Activated naive CD4-positive, alpha-beta T cell treated with anti-CD3 and anti-CD28 coated beads, Interleukin-2, amount 50 U/mL, for 72 hours (primary cell): Measurements from ENCODE around the gene EEF1AKMT2. TPM values are rescaled to one million over a fixed set of nuclear protein-coding genes. Genes with fewer than 3 reads are reported as not detected.

Experiments used
- ATAC-seq, 2 donors: fragments of 150-1000 bp; cut with Tn5 transposase; 2 replicates each; pipeline ENCODE4 v1.10.0; 2021; ENCODE audit warnings: mild to moderate bottlenecking in 2 of 2, moderate library complexity in 2 of 2
- DNase-seq, 2 donors: peaks; one replicate each; pipeline ENCODE4 v3.0.0; 2021 to 2022; ENCODE audit warnings: low spot score in 2 of 2
- H3K27ac Mint-ChIP-seq, 2 donors: one replicate each; pipeline ENCODE4 v1.8.0; 2022; ENCODE audit warnings: mild to moderate bottlenecking in 2 of 2, mixed read lengths in 2 of 2
- H3K36me3 Mint-ChIP-seq, 2 donors: one replicate each; pipeline ENCODE4 v1.8.0; 2022; ENCODE audit warnings: mixed read lengths in 2 of 2
- H3K9me3 Mint-ChIP-seq, 2 donors: one replicate each; pipeline ENCODE4 v1.8.0; 2022; ENCODE audit warnings: mixed read lengths in 2 of 2
- total RNA-seq, 2 donors: library from RNA; stranded (reverse); gene quantifications; one replicate each; pipeline ENCODE4 v1.2.3, GENCODE V29; 2022

Gene EEF1AKMT2
- total RNA-seq, 2 donors from 2014 or later, result 1.1 to 27.7 TPM

- Mint-ChIP-seq H3K9me3 (no peaks in the 10 kb centered on the region), H3K36me3 (peaks cover 13 to 14% of the 10 kb centered on the region in 2 donors), H3K27ac (peak overlapping the region; percentile 60 to 66)
- no peak for DNase-seq
- ATAC-seq, result no peak
These were observed 49.1 kb downstream of the EEF1AKMT2 start for GRCh38 chr10:124742413-124743190.

DNA sequence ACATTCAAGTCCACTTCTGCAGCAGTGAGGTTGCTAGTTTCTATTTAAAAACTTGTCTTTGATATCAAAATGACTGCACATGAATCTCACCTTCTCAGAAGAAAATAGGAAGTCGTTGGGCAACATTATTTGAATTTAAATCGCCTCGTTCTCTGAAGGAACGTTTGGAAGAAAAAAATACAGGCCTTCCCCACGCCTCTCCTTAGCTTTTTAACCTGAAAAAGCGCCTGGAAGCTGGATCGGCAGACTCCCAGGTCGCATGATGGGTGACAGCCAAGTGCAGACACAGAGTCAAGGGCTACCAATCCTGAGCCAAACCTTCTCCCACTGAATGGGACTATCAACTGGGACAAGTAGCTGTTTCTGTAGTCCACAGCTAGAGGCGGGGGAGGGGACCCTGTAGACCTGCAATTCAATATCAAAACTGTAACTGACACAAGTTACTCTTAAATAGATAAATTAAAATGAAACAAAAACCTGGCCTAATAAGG is 49.7 kb downstream of the EEF1AKMT2 start:
- Mint-ChIP-seq H3K27ac (no peak overlapping the region), H3K9me3 (no peaks in the 10 kb centered on the region), H3K36me3 (peaks cover 13 to 14% of the 10 kb centered on the region in 2 donors)
- ATAC-seq, result no peak
- DNase-seq, result no peak

DNA sequence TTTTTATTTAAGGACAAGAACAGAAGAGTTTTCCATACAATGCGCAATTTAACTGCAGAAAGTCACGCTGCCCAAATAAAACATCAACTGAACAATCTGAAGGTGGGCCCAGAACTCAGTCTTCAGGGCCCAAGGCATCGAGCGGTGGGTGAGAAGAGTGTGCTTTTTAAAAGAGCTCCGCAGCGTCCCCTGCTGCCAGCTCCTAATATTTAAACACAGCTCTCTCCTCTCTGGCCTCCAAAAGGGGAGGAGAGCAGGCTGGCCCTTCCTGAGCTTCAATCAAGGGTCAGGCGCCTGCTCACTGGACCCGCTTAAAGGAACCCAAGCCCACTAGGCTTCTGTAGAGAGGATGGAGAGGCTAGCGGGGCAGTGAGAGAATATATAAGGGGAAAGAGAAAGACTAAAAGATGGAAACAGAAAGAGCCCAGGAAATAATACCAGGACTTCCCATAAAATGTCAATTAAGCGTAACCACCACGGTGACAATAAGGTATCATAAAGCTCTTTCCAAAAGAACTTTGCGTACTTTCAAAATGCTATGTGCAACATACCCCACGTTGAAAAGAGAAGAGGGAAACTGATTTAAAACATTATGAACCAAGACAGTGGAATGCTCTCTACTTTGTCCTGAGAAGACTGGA is 50.3 kb downstream of the EEF1AKMT2 start:
- H3K9me3 Mint-ChIP-seq, result no peaks in the 10 kb centered on the region
- H3K36me3 Mint-ChIP-seq, result peaks cover 13 to 14% of the 10 kb centered on the region in 2 donors
- DNase-seq, result peak in 1 of 2 donors; percentile 72
- peak overlapping the region in 1 of 2 donors; percentile 25 for H3K27ac Mint-ChIP-seq
- peak; percentile 51 to 71 for ATAC-seq

DNA sequence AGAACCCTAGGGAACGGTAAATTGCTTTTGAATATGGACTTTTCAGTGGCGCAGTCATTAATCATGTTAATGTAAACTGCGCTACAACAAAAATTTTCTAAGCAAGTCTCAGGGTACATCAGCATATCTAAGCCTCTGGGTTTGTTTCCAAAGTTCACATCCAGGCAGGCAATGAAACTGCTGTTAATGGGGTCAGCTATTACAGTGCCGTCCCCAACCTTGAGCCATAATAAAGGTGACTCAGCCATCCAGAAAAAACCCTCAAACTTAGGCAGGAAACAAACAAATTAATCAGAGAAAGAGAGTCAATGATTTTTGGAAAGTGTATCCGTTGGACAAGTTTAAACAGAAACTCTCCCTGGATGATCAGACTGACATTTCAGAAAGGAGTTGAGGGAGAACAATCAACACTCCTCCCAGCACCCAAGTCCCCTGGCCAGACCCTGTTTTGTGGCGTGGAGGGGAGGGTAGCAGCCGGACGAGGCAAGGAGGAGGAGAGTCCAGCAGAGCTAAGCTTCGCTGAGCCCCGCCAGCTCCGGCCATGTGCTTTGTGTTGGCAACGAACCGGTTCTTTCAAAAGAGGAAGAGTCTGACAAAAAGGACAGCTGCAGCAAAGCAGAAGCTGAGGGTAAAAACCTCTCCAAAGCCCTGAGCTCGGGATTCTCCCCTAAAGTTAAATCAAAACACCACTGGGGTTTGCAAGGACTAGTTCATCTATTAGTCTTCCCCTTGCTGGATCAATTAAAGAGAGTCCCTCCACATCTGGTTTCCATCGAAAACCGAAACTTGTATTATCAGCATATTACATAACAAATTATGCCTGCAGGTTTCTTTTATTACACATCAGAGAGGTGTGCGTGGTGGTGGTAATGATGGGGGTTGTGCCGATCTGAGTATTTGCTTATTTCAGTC is 51.1 kb downstream of the EEF1AKMT2 start:
- peak overlapping the region in 1 of 2 donors; percentile 25 for H3K27ac Mint-ChIP-seq
- H3K36me3 Mint-ChIP-seq, result peaks cover 13 to 14% of the 10 kb centered on the region in 2 donors
- ATAC-seq (peak; percentile 18 to 33), DNase-seq (no peak)
- no peaks in the 10 kb centered on the region for H3K9me3 Mint-ChIP-seq

- Mint-ChIP-seq H3K9me3 (no peaks in the 10 kb centered on the region), H3K36me3 (peaks cover 13 to 14% of the 10 kb centered on the region in 2 donors), H3K27ac (peak overlapping the region in 1 of 2 donors; percentile 25)
- ATAC-seq (no peak), DNase-seq (no peak)
These were observed 51.7 kb downstream of the EEF1AKMT2 start for GRCh38 chr10:124739986-124740368.

- peak overlapping the region in 1 of 2 donors; percentile 25 for H3K27ac Mint-ChIP-seq
These were observed 52.4 kb downstream of the EEF1AKMT2 start for GRCh38 chr10:124739119-124739921.

DNA sequence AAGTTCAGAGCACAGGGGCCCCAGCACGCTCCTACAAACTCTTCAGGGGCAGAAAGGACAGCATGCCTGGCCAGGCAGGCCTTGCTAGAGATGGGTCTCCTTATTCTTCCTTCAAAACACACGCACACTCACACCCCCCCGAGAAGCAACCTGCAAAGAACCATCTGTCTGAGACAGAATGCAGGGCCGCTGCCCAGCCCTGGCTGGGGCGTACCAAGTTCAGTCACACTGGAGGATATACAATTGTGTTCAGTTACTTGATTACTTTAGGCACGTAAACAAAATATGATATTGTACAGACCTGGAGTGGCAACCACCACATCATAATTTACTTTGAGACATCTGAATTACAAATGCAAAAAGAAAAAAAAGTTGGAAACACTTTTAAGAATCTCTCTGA is 53.2 kb downstream of the EEF1AKMT2 start:
- H3K36me3 Mint-ChIP-seq, result peaks cover 9 to 14% of the 10 kb centered on the region in 2 donors
- no peak overlapping the region for H3K27ac Mint-ChIP-seq
- no peak for ATAC-seq
- DNase-seq, result no peak
- no peaks in the 10 kb centered on the region for H3K9me3 Mint-ChIP-seq

More at GRCh38 chr10:124739119-124739921, 52.4 kb downstream of the EEF1AKMT2 start:
- no peak for ATAC-seq
- DNase-seq, result no peak
- Mint-ChIP-seq H3K36me3 (peaks cover 13 to 14% of the 10 kb centered on the region in 2 donors), H3K9me3 (no peaks in the 10 kb centered on the region)

DNA sequence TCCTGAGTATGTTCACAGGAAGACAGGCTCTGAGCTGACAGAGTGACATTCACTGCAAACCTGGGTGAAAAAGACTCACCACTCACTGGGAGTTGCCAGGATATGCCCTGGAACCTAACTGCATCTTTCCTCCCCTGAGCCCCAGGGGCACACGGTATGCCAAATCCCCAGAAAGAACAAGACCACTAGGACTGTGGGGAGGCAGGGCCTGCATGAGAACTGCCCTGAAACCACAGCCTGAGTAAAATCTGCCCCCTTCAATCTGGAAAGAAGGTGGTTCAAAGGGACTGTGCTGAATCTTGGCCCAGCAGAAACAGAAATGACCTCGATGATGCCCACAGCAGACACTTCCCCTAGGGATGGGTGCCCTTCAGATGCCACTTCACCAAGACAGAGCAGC is 54.0 kb downstream of the EEF1AKMT2 start:
- DNase-seq (no peak), ATAC-seq (no peak)
- Mint-ChIP-seq H3K36me3 (peaks cover 8 to 14% of the 10 kb centered on the region in 2 donors), H3K27ac (no peak overlapping the region), H3K9me3 (no peaks in the 10 kb centered on the region)

DNA sequence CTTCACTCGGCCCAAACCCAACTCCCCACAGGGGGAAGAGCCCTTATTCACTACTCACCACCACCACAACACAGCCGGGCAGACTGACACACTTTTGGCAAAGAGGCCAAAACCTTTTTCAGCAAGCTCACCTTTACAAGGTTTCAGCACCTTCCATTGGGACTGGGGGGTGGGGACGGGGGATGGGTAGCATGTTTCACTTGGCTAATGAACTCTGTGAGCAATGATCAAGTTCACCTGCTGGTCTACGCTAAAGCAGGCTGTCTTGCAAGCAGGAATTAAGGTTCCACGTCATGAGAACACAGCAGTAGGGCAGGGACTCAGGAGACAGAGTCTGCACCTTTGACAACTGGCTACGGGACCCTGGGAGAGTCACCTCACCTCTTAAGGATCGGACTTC is 54.5 kb downstream of the EEF1AKMT2 start:
- ATAC-seq (no peak), DNase-seq (no peak)
- H3K9me3 Mint-ChIP-seq, result no peaks in the 10 kb centered on the region
- H3K36me3 Mint-ChIP-seq, result peaks cover 8 to 14% of the 10 kb centered on the region in 2 donors
- no peak overlapping the region for H3K27ac Mint-ChIP-seq

GRCh38 chr10:124736491-124737136 is 55.1 kb downstream of the EEF1AKMT2 start:
- H3K36me3 Mint-ChIP-seq, result peaks cover 8 to 14% of the 10 kb centered on the region in 2 donors
- H3K9me3 Mint-ChIP-seq, result no peaks in the 10 kb centered on the region
- no peak for DNase-seq
- no peak for ATAC-seq
- H3K27ac Mint-ChIP-seq, result no peak overlapping the region

GRCh38 chr10:124735491-124736286 is 56.0 kb downstream of the EEF1AKMT2 start:
- Mint-ChIP-seq H3K36me3 (peaks cover 8 to 14% of the 10 kb centered on the region in 2 donors), H3K27ac (no peak overlapping the region), H3K9me3 (no peaks in the 10 kb centered on the region)
- ATAC-seq, result no peak
- no peak for DNase-seq

DNA sequence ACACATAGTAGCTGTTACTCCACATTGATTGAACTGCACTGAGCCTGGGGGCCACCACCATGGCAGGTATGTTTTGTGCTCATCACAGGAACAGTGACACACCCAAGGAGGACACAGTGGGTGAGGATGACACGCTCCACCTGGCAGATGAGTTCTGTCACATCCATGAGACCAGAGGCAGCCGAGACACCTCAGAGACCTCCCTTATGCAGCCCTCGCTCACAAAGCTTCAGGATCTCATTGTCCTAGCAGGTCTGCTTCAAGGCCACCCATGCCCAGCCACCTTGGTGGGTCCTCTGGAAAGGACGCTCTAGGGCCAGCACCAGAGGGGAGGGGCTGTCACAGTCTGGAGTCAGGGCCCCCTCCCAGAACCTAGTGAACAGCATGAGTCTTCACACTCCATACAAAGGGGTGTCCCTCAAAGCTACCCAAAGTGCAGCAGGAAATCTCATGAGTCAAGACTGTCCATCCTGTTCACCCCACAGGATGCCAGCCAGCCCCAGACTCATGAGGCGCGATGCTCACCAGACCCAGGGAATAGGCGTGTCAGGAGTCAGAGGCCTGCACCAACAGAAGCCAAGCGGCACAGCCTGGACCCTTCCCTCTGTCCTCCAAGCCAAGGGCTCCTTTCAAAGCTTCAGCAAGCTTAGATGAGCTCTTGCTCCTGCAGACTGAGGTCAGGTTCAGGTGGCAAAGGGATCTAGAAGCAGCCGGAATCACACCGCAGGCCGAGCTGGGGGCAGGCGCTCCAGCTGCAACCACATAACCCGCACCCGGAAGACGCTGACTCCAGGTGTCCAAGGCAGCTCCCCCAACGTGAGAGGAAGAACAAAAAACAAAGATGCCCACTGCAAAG is 57.1 kb downstream of the EEF1AKMT2 start:
- H3K9me3 Mint-ChIP-seq, result no peaks in the 10 kb centered on the region
- no peak for DNase-seq
- H3K27ac Mint-ChIP-seq, result peak overlapping the region; percentile 57 to 85
- ATAC-seq, result peak; percentile 19 to 61
- peaks cover 4 to 11% of the 10 kb centered on the region in 2 donors for H3K36me3 Mint-ChIP-seq

DNA sequence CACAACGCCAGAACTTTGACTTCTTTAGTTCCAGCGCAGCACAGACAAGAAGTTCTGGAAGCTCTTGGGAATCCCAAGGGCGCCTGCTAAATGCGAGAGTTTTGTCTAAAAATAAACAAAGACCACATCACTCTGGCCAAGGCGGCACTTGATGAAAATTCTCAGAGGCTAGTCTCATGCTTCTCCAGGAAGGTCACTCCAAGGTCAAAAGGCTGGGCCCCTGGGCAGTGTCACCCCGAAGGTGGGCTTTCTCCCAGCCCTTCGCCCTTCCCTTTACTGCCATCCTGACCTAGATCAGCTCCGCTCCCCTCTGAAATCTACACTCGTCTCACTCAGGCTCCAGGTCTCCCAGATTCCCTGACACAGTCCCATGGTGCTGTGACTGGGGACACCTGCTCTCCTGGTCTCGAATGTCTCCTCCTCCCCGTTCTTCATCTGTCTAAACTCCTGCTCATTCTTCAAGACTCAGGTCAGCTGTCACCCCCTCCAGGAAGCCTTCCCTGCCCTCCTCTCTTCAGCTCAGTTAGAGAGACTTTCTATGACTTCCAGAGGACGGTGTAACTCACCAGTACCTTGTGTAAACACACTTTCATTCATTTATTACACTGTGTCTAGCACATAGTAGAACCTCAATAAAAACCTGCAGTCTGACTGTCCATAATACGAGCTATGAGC is 58.0 kb downstream of the EEF1AKMT2 start:
- H3K9me3 Mint-ChIP-seq, result no peaks in the 10 kb centered on the region
- DNase-seq, result no peak
- ATAC-seq, result no peak
- H3K27ac Mint-ChIP-seq, result peak overlapping the region; percentile 57 to 85
- H3K36me3 Mint-ChIP-seq, result peaks cover 4 to 11% of the 10 kb centered on the region in 2 donors
